Neural cell (in vitro differentiated cells): ENCODE measurements around the gene SS18L1. TPM values are rescaled to one million over a fixed set of nuclear protein-coding genes. Genes with fewer than 3 reads are reported as not detected.

Source experiments
- H2AFZ ChIP-seq: fragments of 200-600, 300-800 bp; sonication (generic), shearing (Covaris generic); 2 replicates; pipeline ENCODE4 v1.6.0; 2014; ENCODE audit warnings: low read depth, mild to moderate bottlenecking, antibody characterized with exemption, low read length, moderate library complexity
- H3F3A ChIP-seq: fragments of 200-600 bp; shearing (Covaris generic); 2 replicates; pipeline ENCODE4 v1.6.1; 2016; ENCODE audit warnings: mild to moderate bottlenecking, moderate library complexity, mixed read lengths, antibody characterized with exemption, low read length; ENCODE audit not compliant: insufficient read depth, poor library complexity, severe bottlenecking
- H3K27ac ChIP-seq: fragments of 200-600, 300-800 bp; sonication (generic), shearing (Covaris generic); 2 replicates; pipeline ENCODE4 v1.5.1; 2014; ENCODE audit warnings: mild to moderate bottlenecking, low read length, moderate library complexity
- H3K27me3 ChIP-seq: fragments of 300-800, 200-600 bp; sonication (generic), shearing (Covaris generic); 2 replicates; pipeline ENCODE4 v1.6.0; 2014; ENCODE audit warnings: mild to moderate bottlenecking, low read depth, low read length, moderate library complexity; ENCODE audit not compliant: insufficient read depth
- H3K36me3 ChIP-seq: fragments of 300-800, 200-600 bp; sonication (generic), shearing (Covaris generic); 2 replicates; pipeline ENCODE4 v1.5.1; 2014; ENCODE audit warnings: mild to moderate bottlenecking, antibody characterized with exemption, low read length, moderate library complexity; ENCODE audit not compliant: insufficient read depth
- H3K4me2 ChIP-seq: fragments of 300-800, 200-600 bp; sonication (generic), shearing (Covaris generic); 2 replicates; pipeline ENCODE4 v1.6.0; 2014; ENCODE audit warnings: mild to moderate bottlenecking, low read length
- H3K4me3 ChIP-seq: fragments of 300-800, 200-600 bp; sonication (generic), shearing (Covaris generic); 2 replicates; pipeline ENCODE4 v1.5.1; 2014; ENCODE audit warnings: mild to moderate bottlenecking, low read length, moderate library complexity
- H3K79me2 ChIP-seq: fragments of 200-600 bp; shearing (Covaris generic); replicated peaks from 2 replicates; pipeline ENCODE4 v1.6.0; 2014; ENCODE audit warnings: mild to moderate bottlenecking, low read length, moderate library complexity; ENCODE audit not compliant: insufficient read depth
- H3K9ac ChIP-seq: fragments of 300-800, 200-600 bp; sonication (generic), shearing (Covaris generic); 2 replicates; pipeline ENCODE4 v1.6.1; 2016; ENCODE audit warnings: mild to moderate bottlenecking, low read length, mixed read lengths
- H3K9me2 ChIP-seq: fragments of 200-600 bp; shearing (Covaris generic); 2 replicates; pipeline ENCODE4 v1.6.1; 2016; ENCODE audit warnings: mild to moderate bottlenecking, low read length, mixed read lengths; ENCODE audit not compliant: insufficient read depth
- H3K9me3 ChIP-seq: fragments of 200-600, 300-800 bp; sonication (generic), shearing (Covaris generic); 2 replicates; pipeline ENCODE4 v1.6.1; 2016; ENCODE audit warnings: mild to moderate bottlenecking, mixed run types, low read length, moderate library complexity, mixed read lengths
- H4K20me1 ChIP-seq: fragments of 200-600 bp; shearing (Covaris generic); 2 replicates; pipeline ENCODE4 v1.6.1; 2016; ENCODE audit warnings: mild to moderate bottlenecking, mixed run types; ENCODE audit not compliant: insufficient read depth
- EP300 ChIP-seq: fragments of 450-650 bp; conservative IDR thresholded peaks from 2 replicates; pipeline ENCODE4 v1.6.1; 2014; ENCODE audit warnings: antibody characterized with exemption, mild to moderate bottlenecking, moderate library complexity; ENCODE audit not compliant: poor library complexity, severe bottlenecking
- EZH2 ChIP-seq: fragments of 200-600, 300-800 bp; shearing (Covaris generic), sonication (generic); IDR thresholded peaks from 2 replicates; pipeline ENCODE4 v1.6.1; 2014; ENCODE audit warnings: antibody characterized with exemption, low read length, borderline replicate concordance, mild to moderate bottlenecking; ENCODE audit not compliant: insufficient read depth, poor library complexity, severe bottlenecking
- MXI1 ChIP-seq: fragments of 450-650 bp; conservative IDR thresholded peaks from 2 replicates; pipeline ENCODE4 v1.6.1; 2014; ENCODE audit warnings: antibody characterized with exemption, mild to moderate bottlenecking; ENCODE audit not compliant: poor library complexity, severe bottlenecking
- POLR2AphosphoS5 ChIP-seq: IDR thresholded peaks from 2 replicates; pipeline ENCODE4 v1.6.1; 2012
- RAD21 ChIP-seq: fragments of 450-650 bp; conservative IDR thresholded peaks from 2 replicates; pipeline ENCODE4 v1.6.1; 2014; ENCODE audit warnings: antibody characterized with exemption, mild to moderate bottlenecking, moderate library complexity
- SMC3 ChIP-seq: fragments of 450-650 bp; conservative IDR thresholded peaks from 2 replicates; pipeline ENCODE4 v1.6.1; 2014; ENCODE audit warnings: antibody characterized with exemption, mild to moderate bottlenecking, moderate library complexity; ENCODE audit not compliant: poor library complexity
- polyA plus RNA-seq: library from polyadenylated mRNA; depleted of rRNA; stranded (reverse); fragments of >200 nt; gene quantifications from 2 replicates; pipeline ENCODE4 v1.2.3, GENCODE V29; 2014
- TF ChIP-seq, protein P1 (sequence below): IDR thresholded peaks from 2 replicates; pipeline ENCODE4 v1.6.1; 2012; ENCODE audit warnings: borderline replicate concordance

Gene SS18L1
- polyA plus RNA-seq, 1 donor from 2014 or later, result 117 TPM

GRCh38 chr20:62231292-62231691, 87.7 kb downstream of the SS18L1 start:
- no peaks in the 10 kb centered on the region for H3F3A ChIP-seq
- H3K4me2 ChIP-seq, result no peak overlapping the region
- H3K36me3 ChIP-seq, result no peaks in the 10 kb centered on the region
- no peaks in the 10 kb centered on the region for H3K9me3 ChIP-seq
- no peaks in the 10 kb centered on the region for H3K27me3 ChIP-seq
- H2AFZ ChIP-seq, result no peak overlapping the region
- no peak overlapping the region for H3K27ac ChIP-seq
- H3K4me3 ChIP-seq, result no peak overlapping the region
- TF ChIP-seq SMC3 (no peak), EP300 (no peak), POLR2AphosphoS5 (no peak), RAD21 (no peak), EZH2 (no peak), MXI1 (no peak)
- TF ChIP-seq, protein P1, sequence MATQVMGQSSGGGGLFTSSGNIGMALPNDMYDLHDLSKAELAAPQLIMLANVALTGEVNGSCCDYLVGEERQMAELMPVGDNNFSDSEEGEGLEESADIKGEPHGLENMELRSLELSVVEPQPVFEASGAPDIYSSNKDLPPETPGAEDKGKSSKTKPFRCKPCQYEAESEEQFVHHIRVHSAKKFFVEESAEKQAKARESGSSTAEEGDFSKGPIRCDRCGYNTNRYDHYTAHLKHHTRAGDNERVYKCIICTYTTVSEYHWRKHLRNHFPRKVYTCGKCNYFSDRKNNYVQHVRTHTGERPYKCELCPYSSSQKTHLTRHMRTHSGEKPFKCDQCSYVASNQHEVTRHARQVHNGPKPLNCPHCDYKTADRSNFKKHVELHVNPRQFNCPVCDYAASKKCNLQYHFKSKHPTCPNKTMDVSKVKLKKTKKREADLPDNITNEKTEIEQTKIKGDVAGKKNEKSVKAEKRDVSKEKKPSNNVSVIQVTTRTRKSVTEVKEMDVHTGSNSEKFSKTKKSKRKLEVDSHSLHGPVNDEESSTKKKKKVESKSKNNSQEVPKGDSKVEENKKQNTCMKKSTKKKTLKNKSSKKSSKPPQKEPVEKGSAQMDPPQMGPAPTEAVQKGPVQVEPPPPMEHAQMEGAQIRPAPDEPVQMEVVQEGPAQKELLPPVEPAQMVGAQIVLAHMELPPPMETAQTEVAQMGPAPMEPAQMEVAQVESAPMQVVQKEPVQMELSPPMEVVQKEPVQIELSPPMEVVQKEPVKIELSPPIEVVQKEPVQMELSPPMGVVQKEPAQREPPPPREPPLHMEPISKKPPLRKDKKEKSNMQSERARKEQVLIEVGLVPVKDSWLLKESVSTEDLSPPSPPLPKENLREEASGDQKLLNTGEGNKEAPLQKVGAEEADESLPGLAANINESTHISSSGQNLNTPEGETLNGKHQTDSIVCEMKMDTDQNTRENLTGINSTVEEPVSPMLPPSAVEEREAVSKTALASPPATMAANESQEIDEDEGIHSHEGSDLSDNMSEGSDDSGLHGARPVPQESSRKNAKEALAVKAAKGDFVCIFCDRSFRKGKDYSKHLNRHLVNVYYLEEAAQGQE, result no peak
- H3K9ac ChIP-seq, result no peak overlapping the region
- no peaks in the 10 kb centered on the region for H3K79me2 ChIP-seq
- H4K20me1 ChIP-seq, result no peaks in the 10 kb centered on the region
- H3K9me2 ChIP-seq, result no peaks in the 10 kb centered on the region

Other genes starting within 250 kb of the SS18L1 start
- 10.2 and 26.4 TPM in 2 replicates for gene TAF4, start 77.9 kb upstream of the SS18L1 start, polyA plus RNA-seq
- 207 and 213 TPM in 2 replicates for gene LSM14B, start 21.3 kb upstream of the SS18L1 start, polyA plus RNA-seq
- 871 and 874 TPM in 2 replicates for gene PSMA7, start 375 bp upstream of the SS18L1 start, polyA plus RNA-seq
- gene MTG2, start 39.3 kb downstream of the SS18L1 start, polyA plus RNA-seq, result 22.4 and 36.1 TPM in 2 replicates
- 1.7 and 2.8 TPM in 2 replicates for gene HRH3, start 76.5 kb downstream of the SS18L1 start, polyA plus RNA-seq
- gene OSBPL2, start 94.8 kb downstream of the SS18L1 start, polyA plus RNA-seq, result 37.5 and 41.5 TPM in 2 replicates
- 106 and 111 TPM in 2 replicates for gene ADRM1, start 159.2 kb downstream of the SS18L1 start, polyA plus RNA-seq
- 21.6 and 27.2 TPM in 2 replicates for gene LAMA5, start 223.5 kb downstream of the SS18L1 start, polyA plus RNA-seq
- 1,158 and 1,633 TPM in 2 replicates for gene RPS21, start 243.3 kb downstream of the SS18L1 start, polyA plus RNA-seq